Caki2 (cell line): ENCODE measurements around the gene OSBPL7. TPM values are rescaled to one million over a fixed set of nuclear protein-coding genes. Genes with fewer than 3 reads are reported as not detected.

Source experiments
- DNase-seq: peaks from one replicate; pipeline ENCODE4 v3.0.0-alpha.2; 2015; ENCODE audit warnings: low read depth
- in situ Hi-C: cut with HindIII; loops from 2 replicates; pipeline ENCODE4 v1.10.0; 2016; ENCODE audit warnings: low sequenced_read_pairs, low pct_unique_long_range_greater_than_20kb, mixed read lengths
- total RNA-seq: library from RNA; depleted of rRNA; stranded (reverse); fragments of >200 nt; shearing (Covaris generic); gene quantifications from 2 replicates; pipeline ENCODE4 v1.2.3, GENCODE V29; 2014; ENCODE audit warnings: low replicate concordance; rRNA removed

Gene OSBPL7
- 10.0 and 12.4 TPM in 2 replicates for total RNA-seq

GRCh38 chr17:47821424-47822391 lies at the start of gene OSBPL7:
OSBPL7 (minus strand) TSS chr17:47821794; CDS start chr17:47820278, 1,516 bp downstream.
- in situ Hi-C loops: no loop called here
- peak; percentile 86 for DNase-seq

- in situ Hi-C loops: no loop called here
- DNase-seq: no peak
These were observed 49.5 kb upstream of the OSBPL7 start for GRCh38 chr17:47871048-47871447.

GRCh38 chr17:47870056-47870455 lies 48.5 kb upstream of the OSBPL7 start:
- in situ Hi-C loops: no loop called here
- no peak for DNase-seq

DNA sequence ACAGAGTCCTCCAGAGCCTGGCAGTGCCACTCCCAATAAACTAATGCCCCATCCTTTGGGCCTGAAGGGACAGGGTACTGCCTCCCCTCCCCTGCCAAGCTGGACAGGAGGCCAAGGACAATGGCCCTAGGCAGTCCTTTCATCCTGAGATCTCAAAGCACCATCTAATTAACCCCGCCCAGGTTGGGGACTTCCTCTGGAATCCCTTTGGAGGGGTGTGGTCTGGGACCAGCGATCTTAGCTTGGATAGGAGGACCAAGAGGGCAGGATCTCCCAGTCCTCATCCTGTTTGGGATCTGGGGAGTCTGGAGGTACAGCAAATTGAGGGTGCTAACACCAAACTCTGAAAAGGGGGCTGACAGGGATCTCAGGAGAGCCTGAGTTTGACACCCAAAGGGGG lies 47.5 kb upstream of the OSBPL7 start:
- DNase-seq: no peak
- in situ Hi-C loops: no loop called here

- DNase-seq: no peak
- in situ Hi-C loops: no loop called here
These were observed 46.4 kb upstream of the OSBPL7 start for GRCh38 chr17:47867813-47868533.

- DNase-seq: no peak
- in situ Hi-C loops: no loop called here
These were observed 45.3 kb upstream of the OSBPL7 start for GRCh38 chr17:47866941-47867340.

DNA sequence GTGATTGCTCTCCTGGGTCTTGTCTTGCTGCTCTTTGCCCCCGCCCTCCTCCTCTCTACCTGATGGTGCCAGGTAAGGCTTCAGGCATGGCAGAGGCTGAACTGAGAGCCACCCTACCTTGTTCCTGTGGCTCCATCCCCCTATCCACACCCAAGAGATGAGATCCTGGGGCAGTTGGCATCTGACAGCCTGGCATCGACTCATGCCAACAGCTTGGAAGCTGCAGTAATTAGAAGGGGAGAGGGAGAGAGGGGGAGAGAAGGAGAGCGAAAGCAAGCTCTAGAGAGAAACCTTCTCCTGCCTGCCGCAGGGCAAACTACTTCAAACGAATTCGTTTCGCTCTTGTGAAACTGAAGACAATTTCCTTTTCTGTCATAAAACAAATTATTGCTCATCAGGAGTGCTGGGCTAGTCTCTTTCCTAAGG lies 43.2 kb upstream of the OSBPL7 start:
- in situ Hi-C loops: no loop called here
- no peak for DNase-seq

DNA sequence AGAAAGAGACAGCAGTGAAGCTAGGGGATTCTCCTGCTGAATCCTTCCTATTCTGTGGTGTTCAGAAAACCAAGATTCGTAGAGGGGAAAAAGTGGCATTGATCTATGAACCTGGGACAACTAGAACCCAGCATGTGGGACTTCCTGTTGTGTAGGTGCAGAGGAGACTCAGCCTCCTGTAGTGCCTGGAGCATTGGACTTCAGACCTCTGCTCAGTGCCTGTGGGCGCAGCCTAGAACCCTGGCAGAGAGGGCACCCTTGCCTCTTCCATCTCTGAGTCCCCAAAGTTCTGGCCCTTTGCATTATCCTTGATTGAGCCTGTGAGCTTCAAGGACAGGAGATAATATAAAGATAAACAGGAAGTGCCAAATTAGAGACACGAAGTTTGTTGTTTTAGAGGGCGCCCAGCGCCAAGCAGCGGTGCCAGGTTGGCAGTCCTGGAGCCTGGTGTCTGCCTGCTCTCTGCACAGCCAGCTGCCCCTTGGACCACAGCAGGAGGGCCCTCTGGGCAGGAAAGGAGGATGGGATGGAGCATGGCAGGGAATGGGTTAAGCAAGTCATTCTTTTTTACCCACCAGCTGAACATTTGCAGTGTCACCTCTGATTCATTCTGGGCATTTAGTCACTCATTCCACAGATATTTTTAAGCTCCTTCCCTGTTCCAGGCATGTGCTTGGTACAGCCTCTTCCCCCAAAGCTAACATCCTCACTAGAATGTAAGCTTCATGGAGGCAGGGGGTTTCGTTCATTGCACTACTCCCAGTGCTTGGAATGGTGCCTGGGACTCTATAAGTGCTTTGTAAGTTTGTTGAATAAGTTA lies 41.2 kb upstream of the OSBPL7 start:
- DNase-seq: peak; percentile 69
- in situ Hi-C loops: no loop called here

GRCh38 chr17:47860386-47860785 lies 38.8 kb upstream of the OSBPL7 start:
- in situ Hi-C loops: no loop called here
- no peak for DNase-seq

- in situ Hi-C loops: no loop called here
- DNase-seq: no peak
These were observed 36.2 kb upstream of the OSBPL7 start for GRCh38 chr17:47857551-47858455.

- in situ Hi-C loops: no loop called here
- DNase-seq: no peak
These were observed 35.2 kb upstream of the OSBPL7 start for GRCh38 chr17:47856830-47857229.

DNA sequence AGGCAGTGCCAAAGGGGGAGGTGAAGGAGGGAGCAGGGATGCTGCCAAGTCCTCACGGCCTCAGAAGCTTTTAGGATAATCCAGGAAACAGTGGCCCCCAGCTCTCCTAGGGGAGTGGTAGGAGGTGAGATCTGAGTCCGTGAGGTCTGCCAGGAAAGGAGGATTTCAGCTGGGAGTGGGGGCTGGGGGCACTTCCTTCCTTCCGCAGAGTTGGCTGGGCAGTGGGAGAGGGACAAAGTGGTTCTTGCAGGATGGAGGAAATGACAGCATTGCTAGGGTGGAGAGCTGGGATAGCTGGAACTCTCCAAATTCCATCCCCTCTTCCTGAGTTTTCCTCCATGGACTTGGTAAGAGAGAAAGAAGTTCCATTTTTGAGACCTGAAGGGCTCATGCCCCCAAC lies 34.1 kb upstream of the OSBPL7 start:
- in situ Hi-C loops: no loop called here
- DNase-seq: no peak

GRCh38 chr17:47853616-47854015 lies 32.0 kb upstream of the OSBPL7 start:
- in situ Hi-C loops: no loop called here
- DNase-seq: no peak

DNA sequence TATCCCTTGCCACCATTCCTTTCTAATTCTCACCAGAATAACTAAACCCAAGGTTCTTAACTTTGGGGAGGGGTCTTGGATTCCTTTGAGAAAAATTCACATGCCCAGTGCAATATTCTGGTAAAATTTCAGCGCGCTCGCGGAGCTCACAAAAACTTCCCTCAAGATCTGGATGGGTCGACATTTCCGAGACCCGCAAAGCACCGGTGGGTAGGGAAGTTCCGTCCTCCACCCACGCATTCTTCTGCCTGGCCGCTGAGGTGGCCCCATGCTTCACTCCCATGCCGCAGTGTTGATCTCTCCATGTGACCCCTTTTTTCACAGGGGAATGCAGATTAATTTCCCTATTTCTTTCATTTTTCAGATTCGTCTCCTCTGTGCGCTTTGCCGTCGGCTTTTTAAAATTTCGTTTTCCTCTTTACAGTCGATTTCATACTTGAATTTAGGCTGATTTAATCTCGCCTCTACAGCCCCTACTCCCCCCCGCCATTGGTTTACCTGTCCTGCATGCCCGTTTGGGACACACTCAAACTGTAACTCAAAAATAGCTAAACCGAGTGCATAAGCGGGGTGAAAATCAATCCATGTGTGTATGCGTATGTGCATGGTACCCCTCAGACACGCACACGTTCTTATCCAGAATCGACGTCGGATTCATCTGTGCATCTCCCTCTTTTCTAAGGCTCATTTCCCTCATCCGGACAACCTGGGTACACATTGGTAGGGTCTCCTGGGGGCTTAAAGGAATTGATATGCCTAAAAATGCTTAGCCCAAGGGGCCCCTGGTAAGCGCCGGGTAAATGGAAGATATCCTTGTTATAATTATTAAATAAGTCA lies 30.7 kb upstream of the OSBPL7 start:
- DNase-seq: no peak
- in situ Hi-C loops: no loop called here

GRCh38 chr17:47851764-47852112 lies 30.1 kb upstream of the OSBPL7 start:
- DNase-seq: no peak

DNA sequence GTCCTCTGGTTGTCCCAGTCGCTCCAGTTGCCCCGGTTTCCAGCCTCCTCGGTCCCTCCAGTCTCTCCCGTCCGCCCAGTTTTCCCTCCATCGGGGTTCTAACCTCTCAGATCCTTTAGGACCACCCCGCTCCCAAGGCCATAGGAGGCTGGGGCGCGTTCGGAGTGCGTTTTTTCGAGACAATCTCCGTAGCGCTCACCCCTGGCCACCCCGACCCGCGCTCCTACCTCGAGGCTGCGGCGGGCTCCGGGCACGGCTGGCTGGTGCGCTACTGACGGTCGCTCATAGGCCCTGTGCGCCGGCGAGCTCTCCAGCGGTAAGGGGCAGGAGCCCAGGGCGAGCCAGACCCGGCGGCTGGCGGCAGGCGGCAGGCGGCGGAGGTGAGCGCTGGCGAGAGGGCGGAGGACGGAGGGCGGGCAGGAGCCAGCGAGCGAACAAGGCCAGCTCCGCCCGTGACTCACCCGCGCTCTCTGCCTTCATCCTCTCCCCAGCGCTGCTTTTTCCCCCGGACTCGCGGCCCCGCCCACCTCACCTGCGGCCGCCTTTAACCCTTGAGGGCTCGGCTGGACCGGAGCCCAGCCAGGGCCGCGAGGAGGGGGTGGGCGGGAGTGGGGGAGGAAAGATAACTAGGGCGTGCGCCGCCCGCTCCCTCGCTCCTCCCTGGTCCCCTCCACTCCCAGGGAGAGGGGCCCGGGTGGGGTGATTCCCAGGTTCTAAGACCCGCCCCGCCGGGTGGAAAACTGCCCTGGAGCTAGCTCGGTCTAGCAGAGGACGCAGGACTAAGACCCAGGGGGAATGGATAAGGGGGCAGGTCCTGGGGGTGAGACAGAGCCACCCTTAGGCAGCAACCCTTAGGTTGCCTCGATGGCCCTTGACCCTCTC lies 29.3 kb upstream of the OSBPL7 start, which contains the start of gene SP6:
TSS of gene SP6 (minus strand) at position 472 of the 882 bp plus-strand sequence. CDS start 2,734 bp downstream, outside the sequence.
- in situ Hi-C loops: no loop called here

More at GRCh38 chr17:47851764-47852112, 30.1 kb upstream of the OSBPL7 start:
- in situ Hi-C loops: no loop called here

More for the DNA sequence above, 29.3 kb upstream of the OSBPL7 start, which contains the start of gene SP6:
- peak; percentile 73 for DNase-seq
